HG03175 (cell line): ENCODE measurements around the gene CELA1.

Source experiments
- ATAC-seq: cut with Tn5 transposase; IDR thresholded peaks from one replicate; pipeline ENCODE4 v1.9.1; 2021; ENCODE audit warnings: mild to moderate bottlenecking, moderate library complexity; ENCODE audit not compliant: unreplicated experiment

CELA1 gene

DNA sequence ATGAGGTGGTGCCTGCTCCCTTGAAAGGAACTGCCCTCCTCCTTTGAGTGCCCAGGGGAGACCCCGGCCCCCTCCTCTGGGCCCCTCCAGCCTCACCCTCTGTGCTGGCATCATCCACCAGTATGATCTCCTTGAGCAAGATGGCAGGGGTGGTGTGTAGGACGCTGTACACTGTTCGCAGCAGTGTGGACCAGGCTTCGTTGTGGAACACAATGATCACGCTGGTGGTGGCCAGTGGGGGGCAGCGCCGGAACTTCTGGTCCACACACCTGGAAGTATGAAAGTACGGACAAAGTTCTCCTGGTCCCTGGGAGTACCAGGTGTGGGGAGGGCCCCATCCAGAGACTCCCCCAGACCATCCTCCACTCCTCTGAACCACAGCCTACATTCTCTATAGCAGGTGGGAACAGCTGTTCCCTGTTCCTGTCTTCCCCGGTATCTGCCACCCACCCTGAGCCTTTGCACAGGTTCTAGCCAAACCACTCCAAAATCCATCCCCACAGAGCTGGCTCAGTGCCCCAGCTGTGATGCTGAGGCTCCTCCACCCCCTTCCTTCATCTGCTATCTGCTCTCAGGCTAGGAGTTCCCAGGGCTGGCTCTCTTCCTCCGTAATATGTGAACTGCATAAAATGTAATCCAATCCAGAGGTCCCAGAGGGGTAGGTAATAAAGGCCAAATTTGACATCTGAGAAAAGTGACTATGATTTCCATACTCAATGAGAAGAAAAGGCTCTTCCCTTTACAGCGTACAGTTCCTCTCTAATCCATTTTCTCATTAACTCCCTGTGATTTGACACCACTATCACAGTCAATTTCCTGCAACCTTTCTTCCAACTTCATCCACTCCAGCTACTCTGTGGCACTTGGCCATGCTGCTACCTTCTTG, 30.9 kb upstream of the CELA1 start:
- ATAC-seq: no peak

- no peak for ATAC-seq
Observed at GRCh38 chr12:51374856-51375255, 28.4 kb upstream of the CELA1 start.

DNA sequence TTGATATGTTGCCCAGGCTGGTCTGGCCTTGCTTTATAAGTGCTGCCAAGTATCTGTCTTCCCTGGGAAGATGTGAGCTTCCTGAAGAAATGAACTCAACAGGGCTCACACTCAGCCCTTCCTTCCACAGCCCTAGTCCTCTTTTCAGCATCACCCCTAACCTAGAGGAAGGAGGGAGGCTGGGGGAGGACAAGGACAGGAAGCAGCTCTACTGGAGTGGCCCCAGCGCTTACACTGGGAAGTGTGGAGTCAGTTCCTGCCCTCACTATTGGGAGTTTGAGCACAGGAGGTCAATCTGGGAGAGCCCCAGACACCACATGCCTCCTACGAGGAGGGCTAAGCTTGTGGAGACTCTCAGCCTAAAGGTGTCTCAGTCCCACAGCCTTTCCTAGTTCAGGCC, 27.9 kb upstream of the CELA1 start:
- ATAC-seq: no peak

GRCh38 chr12:51373187-51373586, 26.7 kb upstream of the CELA1 start:
- no peak for ATAC-seq

DNA sequence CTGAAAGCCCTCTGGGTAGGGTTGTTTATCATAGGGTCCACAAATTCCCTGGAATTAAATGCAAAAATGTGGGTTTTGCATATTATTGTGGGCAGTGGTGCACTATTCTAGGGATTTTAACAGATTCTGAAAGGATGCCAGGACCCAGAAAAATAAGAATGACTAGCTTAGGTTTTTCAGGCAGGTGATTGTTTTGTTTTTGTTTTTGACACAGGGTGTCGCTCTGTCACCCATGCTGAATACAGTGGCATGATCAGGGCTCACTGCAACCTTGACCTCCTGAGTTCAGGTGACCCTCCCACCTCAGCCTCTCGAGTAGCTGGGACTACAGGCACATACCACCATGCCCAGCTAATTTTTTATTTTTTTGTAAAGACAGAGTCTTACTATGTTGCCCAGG, 25.5 kb upstream of the CELA1 start:
- no peak for ATAC-seq

DNA sequence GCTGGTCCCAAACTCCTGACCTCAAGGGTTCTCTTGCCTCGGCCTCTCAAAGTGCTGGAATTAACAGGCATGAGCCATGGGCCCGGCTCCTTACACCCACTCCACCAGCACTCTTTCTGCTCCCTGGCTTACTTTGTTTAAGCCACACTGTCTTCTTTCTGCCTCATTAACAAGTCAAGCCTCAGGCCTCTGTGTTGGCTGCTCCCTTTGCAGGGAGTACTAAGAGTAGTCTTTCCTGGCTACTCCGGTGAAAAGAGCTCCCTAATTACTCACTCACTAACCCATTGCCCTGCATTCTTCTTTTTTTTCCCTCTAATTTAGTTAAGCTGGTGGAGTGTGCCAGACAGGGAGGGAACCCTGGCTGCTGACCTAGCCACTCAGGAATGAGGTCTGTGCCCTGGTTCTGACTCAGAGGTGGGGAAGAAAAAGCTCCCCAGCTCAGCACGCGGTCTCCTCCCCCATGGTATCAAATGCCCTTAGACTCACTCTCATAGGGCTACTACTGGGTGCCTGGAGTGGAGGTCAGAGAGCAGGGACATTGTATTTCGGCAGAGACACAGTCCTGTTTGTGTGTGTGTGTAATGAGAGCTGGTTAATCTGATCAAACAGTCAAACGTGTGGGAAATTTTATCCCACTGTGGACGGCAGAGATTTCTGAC, 24.9 kb upstream of the CELA1 start:
- no peak for ATAC-seq

DNA sequence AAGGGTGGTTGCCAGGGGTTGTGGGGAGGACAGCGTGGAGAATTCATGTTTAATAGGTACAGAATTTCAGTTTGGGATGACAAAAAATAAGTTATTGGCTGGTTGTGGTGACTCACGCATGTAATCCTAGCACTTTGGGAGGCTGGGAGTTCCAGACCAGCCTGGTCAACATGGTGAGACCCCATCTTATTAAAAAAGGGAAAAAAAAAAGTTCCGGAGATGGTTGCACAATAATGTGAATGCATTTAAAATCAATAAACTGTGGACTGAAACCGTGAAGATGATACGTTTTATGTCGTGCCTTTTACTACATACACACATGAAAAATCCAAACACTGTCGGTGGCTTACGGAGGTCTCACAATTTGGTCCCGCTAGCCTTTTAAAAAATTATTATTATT, 24.2 kb upstream of the CELA1 start:
- ATAC-seq: no peak

- no peak for ATAC-seq
Observed at GRCh38 chr12:51369581-51369980, 23.1 kb upstream of the CELA1 start.

DNA sequence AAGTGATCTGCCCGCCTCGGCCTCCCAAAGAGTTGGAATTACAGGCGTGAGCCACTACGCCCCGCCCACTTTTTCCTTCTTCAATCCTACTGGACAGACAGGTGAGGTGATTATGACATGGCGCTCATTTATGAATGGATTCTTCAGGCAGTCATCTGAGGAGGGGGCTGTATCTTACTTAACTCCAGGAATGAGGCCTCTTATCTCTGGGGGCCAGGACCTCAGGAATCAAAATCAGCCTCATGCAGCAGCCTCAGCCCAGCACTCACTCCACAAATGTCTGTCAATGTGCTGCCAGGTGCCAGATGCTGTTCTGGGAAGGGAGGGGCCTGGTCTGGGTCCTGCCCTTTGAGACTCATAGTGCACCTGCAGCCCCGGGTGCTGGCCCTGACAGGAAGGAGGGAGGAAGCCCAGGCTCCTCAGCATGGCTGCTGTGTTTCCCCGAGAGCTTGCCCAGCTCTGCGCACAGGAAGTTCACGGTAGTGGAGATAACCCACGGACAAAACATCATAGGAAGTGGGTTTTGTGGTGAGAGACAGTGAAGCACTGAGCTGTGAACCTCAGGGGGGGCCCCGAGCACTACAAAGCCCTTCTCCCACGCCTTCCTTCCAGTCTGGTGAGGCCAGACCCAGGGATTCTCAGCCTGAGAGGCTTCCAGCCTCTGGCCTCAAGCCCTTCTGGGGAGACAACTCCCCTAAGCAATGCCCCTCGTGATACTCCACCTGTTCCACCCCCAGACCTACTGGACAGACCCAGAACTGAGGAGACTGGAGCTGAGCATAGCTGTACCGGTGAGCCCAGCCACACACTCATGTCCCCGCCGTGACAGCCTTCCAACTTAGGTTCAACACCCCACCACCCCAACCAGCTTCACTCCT, 22.4 kb upstream of the CELA1 start:
- ATAC-seq: peak; percentile 99

DNA sequence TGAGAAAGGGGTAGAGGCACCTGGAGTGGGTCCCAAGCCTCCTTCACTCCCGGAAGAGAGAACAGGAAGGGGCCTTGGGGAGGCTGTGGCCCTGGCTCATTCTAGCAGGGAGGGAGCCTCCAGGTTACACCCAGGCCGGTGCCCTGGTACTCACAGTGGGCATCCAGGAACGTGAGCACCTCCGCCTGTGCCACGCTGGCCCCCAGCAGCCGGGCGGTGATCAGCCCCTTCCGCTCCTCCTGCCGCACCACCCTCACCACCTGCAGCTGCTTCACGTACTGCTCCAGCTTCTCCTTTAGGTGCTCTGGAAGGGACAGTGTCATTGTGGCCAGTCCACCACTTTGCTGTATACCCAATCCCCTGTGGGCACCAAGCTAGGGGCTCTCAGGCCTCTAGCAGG, 18.8 kb upstream of the CELA1 start:
- no peak for ATAC-seq

DNA sequence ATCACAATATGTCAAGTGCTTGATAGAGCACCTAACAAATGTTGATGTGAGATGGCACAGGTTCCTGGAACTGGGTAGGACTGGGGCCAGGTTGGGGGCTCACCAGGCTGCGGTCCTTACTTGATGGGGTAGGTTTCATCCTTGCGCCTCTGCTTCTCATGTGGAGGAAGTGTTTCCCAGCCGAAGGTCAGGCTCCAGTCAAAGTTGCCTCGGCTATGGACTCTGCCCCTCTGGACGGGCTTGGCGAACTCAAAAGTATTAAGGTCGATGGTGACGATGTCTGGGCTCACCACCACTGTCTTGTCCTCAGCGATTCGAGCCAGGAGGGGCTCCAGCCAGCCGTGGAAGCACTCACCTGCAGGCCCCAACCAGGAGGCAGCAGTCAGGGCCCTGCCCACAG, 17.5 kb upstream of the CELA1 start:
- ATAC-seq: no peak

- ATAC-seq: no peak
Observed at GRCh38 chr12:51362747-51363342, 16.4 kb upstream of the CELA1 start.

- no peak for ATAC-seq
Observed at GRCh38 chr12:51362307-51362706, 15.8 kb upstream of the CELA1 start.

DNA sequence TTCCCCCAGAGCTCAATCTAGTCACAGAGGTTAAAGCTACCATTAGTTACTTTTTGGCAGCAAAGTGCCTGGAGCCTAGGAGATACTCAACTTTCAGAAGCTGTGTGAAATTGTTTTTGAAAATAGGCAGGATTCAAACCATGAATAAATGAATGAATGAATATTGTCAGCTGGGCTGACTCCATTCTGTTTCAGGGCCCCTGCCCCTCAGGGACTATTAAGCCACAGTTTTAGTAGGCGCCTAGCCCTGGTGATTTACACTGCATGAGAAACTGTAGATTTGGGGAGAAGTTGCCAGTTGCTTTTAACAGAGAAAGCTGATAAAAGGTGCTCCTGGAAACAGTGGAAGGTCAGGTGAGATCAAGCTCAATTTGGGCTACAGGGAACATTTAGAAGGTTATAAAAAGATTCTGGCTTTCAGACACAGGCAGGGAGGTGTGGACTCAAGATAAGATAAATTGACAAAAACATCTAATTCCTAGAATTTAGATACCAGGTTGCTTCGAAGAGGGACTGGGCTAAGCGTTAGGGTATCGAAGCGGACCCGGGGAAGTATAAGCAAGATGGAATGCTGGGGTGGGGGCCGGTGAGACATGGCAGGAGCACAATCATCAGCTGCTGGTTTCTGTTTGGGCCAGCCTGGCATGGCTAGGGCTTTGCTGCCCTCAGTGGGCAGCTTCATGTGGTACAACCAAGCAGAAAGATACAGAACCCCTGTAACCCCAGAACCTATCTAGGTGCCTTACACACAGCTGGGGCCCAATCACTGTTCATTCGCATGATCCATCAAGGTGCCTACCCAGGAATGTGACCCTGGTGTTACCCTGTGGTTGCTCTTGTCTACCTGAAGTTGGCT, 14.9 kb upstream of the CELA1 start:
- ATAC-seq: no peak

- no peak for ATAC-seq
Observed at GRCh38 chr12:51360315-51360714, 13.8 kb upstream of the CELA1 start.

- ATAC-seq: no peak
Observed at GRCh38 chr12:51359851-51360250, 13.4 kb upstream of the CELA1 start.

DNA sequence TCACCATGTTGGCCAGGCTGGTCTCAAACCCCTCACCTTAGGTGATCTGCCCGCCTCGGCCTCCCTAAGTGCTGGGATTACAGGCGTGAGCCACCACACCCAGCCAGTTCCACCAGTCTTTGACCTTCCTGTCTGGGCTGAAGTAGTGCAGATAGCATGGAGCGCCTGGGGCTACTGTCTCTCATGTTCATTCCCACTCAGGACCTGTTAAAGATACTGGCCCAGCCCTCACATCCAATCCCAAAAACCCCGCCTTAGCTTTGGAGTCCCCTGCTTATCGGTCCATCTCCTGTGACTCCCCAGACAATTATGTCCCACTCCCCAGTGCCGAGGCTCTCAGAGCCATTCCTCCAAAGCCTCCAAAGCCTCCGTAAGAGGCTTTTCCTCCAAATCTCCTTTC, 12.0 kb upstream of the CELA1 start:
- no peak for ATAC-seq

- ATAC-seq: no peak
Observed at GRCh38 chr12:51357374-51358047, 11.0 kb upstream of the CELA1 start.

GRCh38 chr12:51351913-51352532, 5.5 kb upstream of the CELA1 start:
- ATAC-seq: no peak
